H9 (cell line): ENCODE data around the gene TYW3. TPM values are rescaled to one million over a fixed set of nuclear protein-coding genes. Genes with fewer than 3 reads are reported as not detected.

Source experiments
- DNase-seq: peaks from one replicate; pipeline ENCODE4 v3.0.0-alpha.2; 2017
- H2AFZ ChIP-seq: one replicate; pipeline ENCODE4 v1.6.1; 2013; ENCODE audit warnings: mild to moderate bottlenecking, low read length, control low read depth, moderate library complexity
- H2AK5ac ChIP-seq: 2 replicates; pipeline ENCODE4 v1.6.1; 2013; ENCODE audit warnings: low read length, control low read depth, mixed read lengths; ENCODE audit not compliant: insufficient read length
- H2BK120ac ChIP-seq: one replicate; pipeline ENCODE4 v1.6.1; 2013; ENCODE audit warnings: low read depth, mild to moderate bottlenecking, low read length, control low read depth, inconsistent platforms; ENCODE audit not compliant: poor library complexity, severe bottlenecking
- H2BK12ac ChIP-seq: 2 replicates; pipeline ENCODE4 v1.6.1; 2013; ENCODE audit warnings: low read length, control low read depth, mixed read lengths, low read depth; ENCODE audit not compliant: insufficient read length
- H2BK15ac ChIP-seq: 2 replicates; pipeline ENCODE4 v1.6.1; 2013; ENCODE audit warnings: low read depth, low read length, control low read depth
- H2BK20ac ChIP-seq: one replicate; pipeline ENCODE4 v1.6.1; 2013; ENCODE audit warnings: low read depth, mild to moderate bottlenecking, low read length, control low read depth, inconsistent platforms; ENCODE audit not compliant: poor library complexity, severe bottlenecking
- H2BK5ac ChIP-seq: 2 replicates; pipeline ENCODE4 v1.6.1; 2013; ENCODE audit warnings: low read length, control low read depth, mixed read lengths; ENCODE audit not compliant: insufficient read length
- H3K14ac ChIP-seq: 2 replicates; pipeline ENCODE4 v1.6.1; 2013; ENCODE audit warnings: low read length, control low read depth; ENCODE audit not compliant: insufficient read depth
- H3K18ac ChIP-seq: 2 replicates; pipeline ENCODE4 v1.6.1; 2013; ENCODE audit warnings: low read depth, mild to moderate bottlenecking, mixed read lengths, low read length, control low read depth; ENCODE audit not compliant: insufficient read length
- H3K23ac ChIP-seq: 2 replicates; pipeline ENCODE4 v1.6.1; 2013; ENCODE audit warnings: low read length, control low read depth, mixed read lengths, low read depth; ENCODE audit not compliant: insufficient read length
- H3K23me2 ChIP-seq: 2 replicates; pipeline ENCODE4 v1.6.1; 2013; ENCODE audit warnings: low read depth, mild to moderate bottlenecking, mixed read lengths, low read length, control low read depth; ENCODE audit not compliant: insufficient read length, poor library complexity, severe bottlenecking
- H3K27ac ChIP-seq: 2 replicates; pipeline ENCODE4 v1.5.1; 2013; ENCODE audit warnings: low read length, control low read depth, mixed read lengths, low read depth; ENCODE audit not compliant: insufficient read length
- H3K27me3 ChIP-seq: 2 replicates; pipeline ENCODE4 v1.6.1; 2013; ENCODE audit warnings: low read length, control low read depth, inconsistent platforms; ENCODE audit not compliant: insufficient read depth
- H3K4ac ChIP-seq: 2 replicates; pipeline ENCODE4 v1.6.1; 2013; ENCODE audit warnings: low read depth, mild to moderate bottlenecking, control low read depth, inconsistent platforms, low read length, moderate library complexity
- H3K4me1 ChIP-seq: 2 replicates; pipeline ENCODE4 v1.6.1; 2013; ENCODE audit warnings: low read length, control low read depth, inconsistent platforms; ENCODE audit not compliant: insufficient read depth
- H3K4me2 ChIP-seq: 2 replicates; pipeline ENCODE4 v1.6.1; 2013; ENCODE audit warnings: low read length, control low read depth, mixed read lengths; ENCODE audit not compliant: insufficient read length, insufficient read depth
- H3K56ac ChIP-seq: 2 replicates; pipeline ENCODE4 v1.6.1; 2013; ENCODE audit warnings: low read depth, mild to moderate bottlenecking, mixed read lengths, low read length, control low read depth; ENCODE audit not compliant: insufficient read length
- H3K79me1 ChIP-seq: 2 replicates; pipeline ENCODE4 v1.6.1; 2013; ENCODE audit warnings: low read depth, mild to moderate bottlenecking, moderate library complexity, low read length, control low read depth, inconsistent platforms; ENCODE audit not compliant: insufficient read depth, poor library complexity, severe bottlenecking
- H3K79me2 ChIP-seq: 2 replicates; pipeline ENCODE4 v1.6.1; 2013; ENCODE audit warnings: low read length, control low read depth, inconsistent platforms; ENCODE audit not compliant: insufficient read depth
- H3K9ac ChIP-seq: 2 replicates; pipeline ENCODE4 v1.6.1; 2013; ENCODE audit warnings: low read length, control low read depth, mixed read lengths; ENCODE audit not compliant: insufficient read length; ENCODE audit errors: extremely low read depth
- H3K9me3 ChIP-seq: one replicate; pipeline ENCODE4 v1.6.1; 2013; ENCODE audit warnings: low read depth, low read length, inconsistent platforms; ENCODE audit not compliant: control insufficient read depth
- H3T11ph ChIP-seq: one replicate; pipeline ENCODE4 v1.6.1; 2013; ENCODE audit warnings: mild to moderate bottlenecking, low read length, control low read depth, inconsistent platforms
- H4K20me1 ChIP-seq: one replicate; pipeline ENCODE4 v1.6.1; 2013; ENCODE audit not compliant: control insufficient read depth, insufficient read length, insufficient read depth
- H4K5ac ChIP-seq: 2 replicates; pipeline ENCODE4 v1.6.1; 2013; ENCODE audit warnings: low read depth, mild to moderate bottlenecking, mixed read lengths, low read length, control low read depth; ENCODE audit not compliant: insufficient read length
- H4K8ac ChIP-seq: replicated peaks from 2 replicates; pipeline ENCODE4 v1.6.1; 2013; ENCODE audit warnings: low read length, control low read depth, mixed read lengths, low read depth; ENCODE audit not compliant: insufficient read length
- H4K91ac ChIP-seq: 2 replicates; pipeline ENCODE4 v1.6.1; 2013; ENCODE audit warnings: low read depth, mild to moderate bottlenecking, moderate library complexity, mixed read lengths, low read length, control low read depth; ENCODE audit not compliant: insufficient read length
- H3K27ac Mint-ChIP-seq, 3 experiments: 2 replicates in 2 of 3; 3 replicates in 1 of 3; pipeline ENCODE4 v1.8.0; 2020 to 2021; ENCODE audit warnings: mixed read lengths in 3 of 3, mild to moderate bottlenecking in 1 of 3, moderate library complexity in 1 of 3
- H3K27me3 Mint-ChIP-seq: 2 replicates; pipeline ENCODE4 v1.8.0; 2021; ENCODE audit warnings: low read depth, mild to moderate bottlenecking, moderate library complexity, mixed read lengths
- H3K36me3 Mint-ChIP-seq, 3 experiments: 2 replicates in 2 of 3; 3 replicates in 1 of 3; pipeline ENCODE4 v1.8.0; 2020 to 2021; ENCODE audit warnings: low read depth in 3 of 3, mixed read lengths in 3 of 3; ENCODE audit not compliant: insufficient read depth in 1 of 3
- H3K4me1 Mint-ChIP-seq, 2 experiments: 2 replicates each; pipeline ENCODE4 v1.8.0; 2020; ENCODE audit warnings: mixed read lengths in 2 of 2
- H3K4me3 Mint-ChIP-seq, 2 experiments: 2 replicates in 1 of 2; 3 replicates in 1 of 2; pipeline ENCODE4 v1.8.0; 2020 to 2021; ENCODE audit warnings: mild to moderate bottlenecking in 2 of 2, mixed read lengths in 2 of 2, moderate library complexity in 1 of 2
- H3K9me3 Mint-ChIP-seq, 2 experiments: 2 replicates in 1 of 2; 3 replicates in 1 of 2; pipeline ENCODE4 v1.8.0; 2020; ENCODE audit warnings: mild to moderate bottlenecking in 2 of 2, mixed read lengths in 2 of 2, moderate library complexity in 1 of 2
- CTCF ChIP-seq: fragments of 200-600 bp; sonication (generic); conservative IDR thresholded peaks from 3 replicates; pipeline ENCODE4 v1.8.0; 2021; ENCODE audit warnings: antibody characterized with exemption, mild to moderate bottlenecking
- WGBS: extraction: QIAGEN DNeasy Blood & Tissue Kit; methylation state at CpG from one replicate; pipeline ENCODE4 v1.1.7; 2013; ENCODE audit warnings: missing lambda C conversion rate, low lambda C conversion rate, mixed read lengths; ENCODE audit not compliant: insufficient read length; ENCODE audit errors: extremely low coverage; 5-methylcytosine and 5-hydroxymethylcytosine counted together
- total RNA-seq: library from RNA; stranded (reverse); gene quantifications from 2 replicates; pipeline ENCODE4 v1.2.1, GENCODE V29; 2021

The TYW3 gene
- total RNA-seq, 1 experiment from 2014 or later: 10.9 TPM

- H3K9me3 ChIP-seq: peaks cover 5% of the 10 kb centered on the region
- no peak overlapping the region for H3K27ac ChIP-seq
- H3K79me1 ChIP-seq: no peaks in the 10 kb centered on the region
- H4K8ac ChIP-seq: no peak overlapping the region
- Mint-ChIP-seq H3K4me3 (no peak overlapping the region), H3K27me3 (no peaks in the 10 kb centered on the region), H3K27ac (no peak overlapping the region), H3K36me3 (peaks cover 15 to 76% (median 31%) of the 10 kb centered on the region in 3 experiments), H3K4me1 (peaks cover 7 to 11% of the 10 kb centered on the region in 2 experiments), H3K9me3 (peaks cover 19 to 40% of the 10 kb centered on the region in 2 experiments)
- H3T11ph ChIP-seq: no peak overlapping the region
- no peak overlapping the region for H3K9ac ChIP-seq
- no peak overlapping the region for H2AFZ ChIP-seq
- H2AK5ac ChIP-seq: no peak overlapping the region
- H3K4me2 ChIP-seq: no peak overlapping the region
- DNase-seq: no peak
- no peak overlapping the region for H2BK15ac ChIP-seq
- no peak overlapping the region for H4K5ac ChIP-seq
- no peaks in the 10 kb centered on the region for H3K27me3 ChIP-seq
- no peaks in the 10 kb centered on the region for H3K23me2 ChIP-seq
- H2BK120ac ChIP-seq: no peak overlapping the region
- H3K4me1 ChIP-seq: no peaks in the 10 kb centered on the region; the same call in 1 of the 2 replicates
- H3K23ac ChIP-seq: no peak overlapping the region
- no peak overlapping the region for H3K18ac ChIP-seq
- TF ChIP-seq CTCF: no peak
- H2BK12ac ChIP-seq: no peak overlapping the region
- H3K4ac ChIP-seq: no peak overlapping the region
- H2BK5ac ChIP-seq: no peak overlapping the region
- H3K79me2 ChIP-seq: no peaks in the 10 kb centered on the region
- no peak overlapping the region for H3K56ac ChIP-seq
- no peak overlapping the region for H3K14ac ChIP-seq
- H2BK20ac ChIP-seq: no peak overlapping the region
- no CpG with 5 or more reads among the region's 1 CpG for WGBS
- H4K91ac ChIP-seq: no peak overlapping the region
- no peaks in the 10 kb centered on the region for H4K20me1 ChIP-seq
These were observed 6.9 kb upstream of the TYW3 start for GRCh38 chr1:74726063-74726462.
